ENCODE results near the gene CCL2.

DNA sequence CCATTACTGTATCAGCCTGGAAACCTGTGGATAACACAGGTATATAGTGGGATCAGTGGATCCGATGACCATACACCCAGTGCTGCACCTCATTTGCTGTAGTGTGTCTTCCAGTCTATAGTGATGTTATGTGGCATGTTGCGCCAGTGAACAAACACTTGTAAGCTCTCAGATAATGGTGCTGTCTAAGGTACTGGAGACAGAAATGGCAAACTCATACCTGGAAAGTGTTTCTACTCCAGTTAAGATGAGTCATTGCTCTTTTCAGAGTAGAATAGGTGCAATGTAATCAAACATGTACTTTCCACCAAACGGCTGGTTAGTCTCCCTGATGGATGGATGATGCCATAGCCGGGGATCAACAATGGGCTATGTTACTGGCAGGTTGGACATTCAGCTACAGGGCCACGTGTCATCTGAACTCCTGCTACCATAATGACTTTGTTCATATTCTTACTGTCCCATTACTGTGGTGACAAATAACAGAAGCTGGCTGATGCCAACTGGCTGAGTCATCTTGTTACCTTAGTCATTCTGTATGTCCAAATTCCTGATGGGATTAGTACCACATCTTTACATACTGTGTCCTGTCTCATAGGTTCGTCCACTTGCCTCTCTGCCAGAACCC lies 36.8 kb downstream of the CCL2 start:
- TF ChIP-seq SIN3A (conservative IDR thresholded peaks at IDR 0.05 in 1 of 2, IDR thresholded peaks at IDR 0.05 in 1 of 2; ENCODE audit: low read depth in 1 of 2, low read length in 2 of 2): no peak
- TF ChIP-seq EP300 (IDR thresholded peaks at IDR 0.05; ENCODE audit: borderline replicate concordance in 1 of 2, low read depth in 2 of 2, low read length in 2 of 2): no peak
- TF ChIP-seq, protein P1, sequence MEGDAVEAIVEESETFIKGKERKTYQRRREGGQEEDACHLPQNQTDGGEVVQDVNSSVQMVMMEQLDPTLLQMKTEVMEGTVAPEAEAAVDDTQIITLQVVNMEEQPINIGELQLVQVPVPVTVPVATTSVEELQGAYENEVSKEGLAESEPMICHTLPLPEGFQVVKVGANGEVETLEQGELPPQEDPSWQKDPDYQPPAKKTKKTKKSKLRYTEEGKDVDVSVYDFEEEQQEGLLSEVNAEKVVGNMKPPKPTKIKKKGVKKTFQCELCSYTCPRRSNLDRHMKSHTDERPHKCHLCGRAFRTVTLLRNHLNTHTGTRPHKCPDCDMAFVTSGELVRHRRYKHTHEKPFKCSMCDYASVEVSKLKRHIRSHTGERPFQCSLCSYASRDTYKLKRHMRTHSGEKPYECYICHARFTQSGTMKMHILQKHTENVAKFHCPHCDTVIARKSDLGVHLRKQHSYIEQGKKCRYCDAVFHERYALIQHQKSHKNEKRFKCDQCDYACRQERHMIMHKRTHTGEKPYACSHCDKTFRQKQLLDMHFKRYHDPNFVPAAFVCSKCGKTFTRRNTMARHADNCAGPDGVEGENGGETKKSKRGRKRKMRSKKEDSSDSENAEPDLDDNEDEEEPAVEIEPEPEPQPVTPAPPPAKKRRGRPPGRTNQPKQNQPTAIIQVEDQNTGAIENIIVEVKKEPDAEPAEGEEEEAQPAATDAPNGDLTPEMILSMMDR (IDR thresholded peaks at IDR 0.05; ENCODE audit: control extremely low read depth in 1 of 3, insufficient read depth in 1 of 3, low read depth in 1 of 3, low read length in 3 of 3): no peak
- TF ChIP-seq PHF8 (conservative IDR thresholded peaks at IDR 0.05; ENCODE audit: low read depth, low read length): no peak
- no peak for TF ChIP-seq ZNF274 (IDR thresholded peaks at IDR 0.05; ENCODE audit: borderline replicate concordance, extremely low read depth, low read length)
- TF ChIP-seq, protein P2, sequence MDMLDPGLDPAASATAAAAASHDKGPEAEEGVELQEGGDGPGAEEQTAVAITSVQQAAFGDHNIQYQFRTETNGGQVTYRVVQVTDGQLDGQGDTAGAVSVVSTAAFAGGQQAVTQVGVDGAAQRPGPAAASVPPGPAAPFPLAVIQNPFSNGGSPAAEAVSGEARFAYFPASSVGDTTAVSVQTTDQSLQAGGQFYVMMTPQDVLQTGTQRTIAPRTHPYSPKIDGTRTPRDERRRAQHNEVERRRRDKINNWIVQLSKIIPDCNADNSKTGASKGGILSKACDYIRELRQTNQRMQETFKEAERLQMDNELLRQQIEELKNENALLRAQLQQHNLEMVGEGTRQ (IDR thresholded peaks at IDR 0.05; ENCODE audit: low read length): no peak
- TF ChIP-seq CREB1 (IDR thresholded peaks at IDR 0.05): no peak
- no peak for TF ChIP-seq RAD21 (IDR thresholded peaks at IDR 0.05 in 1 of 2, conservative IDR thresholded peaks at IDR 0.05 in 1 of 2; ENCODE audit: low read depth in 2 of 2, low read length in 2 of 2)
